GM23248 (cell line): Measurements from ENCODE around the gene NENF. TPM values are rescaled to one million over a fixed set of nuclear protein-coding genes. Genes with fewer than 3 reads are reported as not detected.
A peak's percentile ranks its signal among the peaks of the same experiment; 100 is the strongest.
"Not testable (repeated sequence)": the region's sequence is repeated elsewhere in the genome, so short reads cannot be mapped to it uniquely, and the experiment has no call there.

Source experiments
- DNase-seq: peaks from one replicate; pipeline ENCODE4 v3.0.0-alpha.2; 2015
- H2AFZ ChIP-seq: fragments of 200-600 bp; sonication (generic); 2 replicates; pipeline ENCODE4 v1.6.1; 2016; ENCODE audit warnings: antibody characterized with exemption
- H3F3A ChIP-seq: fragments of 200-600 bp; sonication (generic); 2 replicates; pipeline ENCODE4 v1.6.1; 2016; ENCODE audit warnings: mild to moderate bottlenecking, antibody characterized with exemption, mixed run types; ENCODE audit not compliant: insufficient read depth
- H3K27ac ChIP-seq: fragments of 200-600 bp; sonication (generic); 2 replicates; pipeline ENCODE4 v1.5.1; 2016; ENCODE audit warnings: mild to moderate bottlenecking
- H3K27me3 ChIP-seq: fragments of 200-600 bp; sonication (generic); replicated peaks from 2 replicates; pipeline ENCODE4 v1.6.1; 2016; ENCODE audit warnings: mild to moderate bottlenecking; ENCODE audit not compliant: insufficient read depth
- H3K36me3 ChIP-seq: fragments of 200-600 bp; sonication (generic); 2 replicates; pipeline ENCODE4 v1.6.1; 2016; ENCODE audit warnings: low read depth, mild to moderate bottlenecking
- H3K4me1 ChIP-seq: fragments of 200-600 bp; sonication (generic); 2 replicates; pipeline ENCODE4 v1.6.1; 2016; ENCODE audit warnings: mild to moderate bottlenecking; ENCODE audit not compliant: insufficient read depth
- H3K4me2 ChIP-seq: fragments of 200-600 bp; sonication (generic); one replicate; pipeline ENCODE4 v1.6.1; 2016; ENCODE audit warnings: mild to moderate bottlenecking; ENCODE audit not compliant: unreplicated experiment
- H3K4me3 ChIP-seq: fragments of 200-600 bp; sonication (generic); 2 replicates; pipeline ENCODE4 v1.5.1; 2016; ENCODE audit warnings: mild to moderate bottlenecking
- H3K79me2 ChIP-seq: fragments of 200-600 bp; sonication (generic); 2 replicates; pipeline ENCODE4 v1.6.1; 2016; ENCODE audit warnings: mild to moderate bottlenecking; ENCODE audit not compliant: insufficient read depth
- H3K9ac ChIP-seq: fragments of 200-600 bp; sonication (generic); 2 replicates; pipeline ENCODE4 v1.6.1; 2016; ENCODE audit warnings: mild to moderate bottlenecking
- H3K9me2 ChIP-seq: fragments of 200-600 bp; sonication (generic); 2 replicates; pipeline ENCODE4 v1.6.1; 2016; ENCODE audit warnings: mixed run types, mild to moderate bottlenecking, moderate library complexity; ENCODE audit not compliant: insufficient read depth
- H3K9me3 ChIP-seq: fragments of 200-600 bp; sonication (generic); one replicate; pipeline ENCODE4 v1.6.1; 2017; ENCODE audit warnings: low read depth
- H4K20me1 ChIP-seq: fragments of 200-600 bp; sonication (generic); 2 replicates; pipeline ENCODE4 v1.6.0; 2016; ENCODE audit not compliant: insufficient read depth
- EZH2 ChIP-seq: fragments of 200-600 bp; sonication (generic); IDR thresholded peaks from 2 replicates; pipeline ENCODE4 v1.6.1; 2018; ENCODE audit warnings: antibody characterized with exemption, mild to moderate bottlenecking; ENCODE audit not compliant: insufficient read depth, poor library complexity, severe bottlenecking
- EZH2phosphoT487 ChIP-seq: fragments of 200-600 bp; sonication (generic); IDR thresholded peaks from 2 replicates; pipeline ENCODE4 v1.6.1; 2018; ENCODE audit warnings: antibody characterized with exemption, moderate library complexity, mild to moderate bottlenecking, low read depth; ENCODE audit not compliant: insufficient read depth
- WGBS, 2 experiments: methylation state at CpG; one replicate each; pipeline ENCODE4 v1.1.6; 2015 to 2017; ENCODE audit warnings: low lambda C conversion rate in 2 of 2, low coverage in 1 of 2; ENCODE audit errors: missing lambda C conversion rate in 2 of 2; 5-methylcytosine and 5-hydroxymethylcytosine counted together
- in situ Hi-C: fragments of 300-500 bp; cut with MboI; formaldehyde crosslinking; loops from 2 replicates; pipeline ENCODE4 v1.15.0; 2020
- polyA plus RNA-seq: library from polyadenylated mRNA; unstranded; fragments of >200 nt; fragmentation: Nextera tagmentation; extraction: Ambion mirVana; gene quantifications from 2 replicates; pipeline ENCODE4 v1.2.1, GENCODE V29; 2016
- total RNA-seq: library from RNA; depleted of rRNA; stranded (reverse); fragments of >200 nt; shearing (Covaris generic); gene quantifications from 2 replicates; pipeline ENCODE4 v1.2.3, GENCODE V29; 2014

The NENF gene
- total and polyA plus RNA-seq, 2 experiments from 2014 or later, result 86.9 to 162 TPM

GRCh38 chr1:212477014-212477679, 44.4 kb downstream of the NENF start:
- no peak overlapping the region for H3K4me2 ChIP-seq
- no peaks in the 10 kb centered on the region for H3K79me2 ChIP-seq
- no peak overlapping the region for H3K4me3 ChIP-seq
- DNase-seq, result peak; percentile 92
- no peaks in the 10 kb centered on the region for H3K36me3 ChIP-seq
- H3K27me3 ChIP-seq, result peaks cover 28% of the 10 kb centered on the region
- no peaks in the 10 kb centered on the region for H3K9me3 ChIP-seq
- H3K4me1 ChIP-seq, result peaks cover 2% of the 10 kb centered on the region
- TF ChIP-seq EZH2 (no peak), EZH2phosphoT487 (no peak)
- H3F3A ChIP-seq, result peaks cover 2% of the 10 kb centered on the region; the same call in 1 of the 2 replicates
- 20 to 28% methylated on average over 12 of the region's 12 CpGs for WGBS, 2 experiments
- no peak overlapping the region for H2AFZ ChIP-seq
- in situ Hi-C loops, result loop anchor here (10.0 kb wide), 1 partner anchor 288 kb away; no protein-coding TSS in a partner anchor
- H3K27ac ChIP-seq, result no peak overlapping the region
- H3K9me2 ChIP-seq, result no peaks in the 10 kb centered on the region
- H4K20me1 ChIP-seq, result no peaks in the 10 kb centered on the region
- H3K9ac ChIP-seq, result peak overlapping the region; percentile 21; the same call in 1 of the 2 replicates

GRCh38 chr1:212477680-212478466, 45.2 kb downstream of the NENF start:
- Histone ChIP-seq H4K20me1 (no peaks in the 10 kb centered on the region), H2AFZ (no peak overlapping the region), H3K36me3 (no peaks in the 10 kb centered on the region), H3K9ac (peak overlapping the region; percentile 21; the same call in 1 of the 2 replicates), H3K9me2 (no peaks in the 10 kb centered on the region), H3K4me2 (no peak overlapping the region), H3F3A (peaks cover 8% of the 10 kb centered on the region; the same call in 1 of the 2 replicates), H3K4me1 (peaks cover 7% of the 10 kb centered on the region), H3K9me3 (no peaks in the 10 kb centered on the region), H3K27me3 (peaks cover 28% of the 10 kb centered on the region), H3K79me2 (no peaks in the 10 kb centered on the region), H3K27ac (no peak overlapping the region), H3K4me3 (no peak overlapping the region)
- WGBS, 2 experiments, result 50 to 56% methylated on average over 8 of the region's 8 CpGs
- no peak for DNase-seq
- no peak for TF ChIP-seq EZH2
- TF ChIP-seq EZH2phosphoT487, result no peak
- in situ Hi-C loops, result loop anchor here (10.0 kb wide), 1 partner anchor 287 kb away; no protein-coding TSS in a partner anchor

DNA sequence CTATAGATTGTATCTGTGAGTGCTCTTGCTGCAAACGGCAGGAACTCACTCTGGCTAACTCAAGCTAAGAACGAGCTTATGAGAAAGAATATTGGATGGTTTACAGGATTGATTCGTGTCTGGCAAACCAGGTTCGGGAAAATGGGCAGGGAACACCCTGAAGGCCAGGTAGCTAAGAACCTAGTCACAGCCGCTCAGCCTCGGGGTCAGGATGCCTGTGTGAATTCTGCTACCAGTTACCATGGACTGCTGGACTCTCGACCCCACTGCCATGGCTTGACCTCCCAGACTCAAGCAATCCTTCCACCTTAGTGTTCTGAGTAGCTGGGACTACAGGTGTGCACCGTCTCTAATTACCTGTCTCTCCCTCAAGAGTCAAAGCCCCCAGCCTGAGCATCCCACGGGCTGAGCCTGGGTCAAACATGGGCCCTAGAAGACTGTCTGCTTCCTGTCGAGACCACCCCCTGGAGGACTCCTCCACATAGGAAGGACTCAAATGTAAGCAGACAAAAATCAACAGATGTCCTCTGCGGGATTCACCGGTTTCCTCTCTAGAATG, 45.8 kb downstream of the NENF start:
- H3K9me3 ChIP-seq, result no peaks in the 10 kb centered on the region
- no peak overlapping the region for H3K4me3 ChIP-seq
- H3K27ac ChIP-seq, result no peak overlapping the region
- H3K79me2 ChIP-seq, result no peaks in the 10 kb centered on the region
- H3K36me3 ChIP-seq, result no peaks in the 10 kb centered on the region
- TF ChIP-seq EZH2phosphoT487, result no peak
- TF ChIP-seq EZH2, result no peak
- in situ Hi-C loops, result loop anchor here (10.0 kb wide), 1 partner anchor 286 kb away; no protein-coding TSS in a partner anchor
- 57 to 65% methylated on average over 12 of the region's 12 CpGs for WGBS, 2 experiments
- peaks cover 7% of the 10 kb centered on the region for H3K4me1 ChIP-seq
- no peak overlapping the region for H3K9ac ChIP-seq
- peaks cover 8% of the 10 kb centered on the region; the same call in 1 of the 2 replicates for H3F3A ChIP-seq
- DNase-seq, result no peak
- no peak overlapping the region for H2AFZ ChIP-seq
- H3K9me2 ChIP-seq, result no peaks in the 10 kb centered on the region
- H3K4me2 ChIP-seq, result no peak overlapping the region
- H3K27me3 ChIP-seq, result peaks cover 28% of the 10 kb centered on the region
- no peaks in the 10 kb centered on the region for H4K20me1 ChIP-seq

- WGBS, 2 experiments, result 60 to 70% methylated on average over 7 of the region's 7 CpGs
- peak; percentile 9 for DNase-seq
- TF ChIP-seq EZH2phosphoT487 (no peak), EZH2 (no peak)
- Histone ChIP-seq H3K27me3 (peaks cover 28% of the 10 kb centered on the region), H3K36me3 (no peaks in the 10 kb centered on the region), H3K4me3 (no peak overlapping the region), H3F3A (peaks cover 10% of the 10 kb centered on the region; the same call in 1 of the 2 replicates), H3K4me2 (no peak overlapping the region), H3K9me2 (no peaks in the 10 kb centered on the region), H4K20me1 (no peaks in the 10 kb centered on the region), H3K4me1 (peaks cover 7% of the 10 kb centered on the region), H3K9me3 (no peaks in the 10 kb centered on the region), H3K27ac (no peak overlapping the region), H3K9ac (no peak overlapping the region), H3K79me2 (no peaks in the 10 kb centered on the region), H2AFZ (no peak overlapping the region)
- in situ Hi-C loops, result loop anchor here (10.0 kb wide), 1 partner anchor 286 kb away; no protein-coding TSS in a partner anchor
These were observed 46.5 kb downstream of the NENF start for GRCh38 chr1:212479188-212479587.

- Histone ChIP-seq H3F3A (peaks cover 22% of the 10 kb centered on the region; the same call in 1 of the 2 replicates), H3K4me1 (peaks cover 22% of the 10 kb centered on the region), H3K27me3 (peaks cover 21% of the 10 kb centered on the region)
- H3K9ac ChIP-seq, H4K20me1 ChIP-seq, H3K79me2 ChIP-seq, H3K9me3 ChIP-seq, H3K36me3 ChIP-seq, H3K9me2 ChIP-seq, H3K4me2 ChIP-seq, in situ Hi-C loops, H2AFZ ChIP-seq, DNase-seq, H3K4me3 ChIP-seq, H3K27ac ChIP-seq: not testable (repeated sequence)
- 80 to 84% methylated on average over 11 of the region's 11 CpGs for WGBS, 2 experiments
These were observed 48.2 kb downstream of the NENF start for GRCh38 chr1:212480711-212481437.
